Left lobe of liver (tissue), 2 donors: Measurements from ENCODE around the gene CASS4. TPM values are rescaled to one million over a fixed set of nuclear protein-coding genes. Genes with fewer than 3 reads are reported as not detected.

Experiments used
- ATAC-seq: fragments of 200-7000 bp; cut with Tn5 transposase; one replicate; pipeline ENCODE4 v1.9.1; 2020; ENCODE audit warnings: mild to moderate bottlenecking, moderate library complexity
- DNase-seq: peaks from one replicate; pipeline ENCODE4 v3.0.0-alpha.2; 2020; ENCODE audit warnings: low spot score
- total RNA-seq: library from RNA; stranded (reverse); gene quantifications from one replicate; pipeline ENCODE4 v1.2.1, GENCODE V29; 2021
- donor health status: DM: no; HTN: no; CAD: no; lungs with moderate emphysema.
- donor health status: DM: no; HTN: yes; CAD: no.

The CASS4 gene
- total RNA-seq, 1 donor from 2014 or later: 0.93 TPM

DNA sequence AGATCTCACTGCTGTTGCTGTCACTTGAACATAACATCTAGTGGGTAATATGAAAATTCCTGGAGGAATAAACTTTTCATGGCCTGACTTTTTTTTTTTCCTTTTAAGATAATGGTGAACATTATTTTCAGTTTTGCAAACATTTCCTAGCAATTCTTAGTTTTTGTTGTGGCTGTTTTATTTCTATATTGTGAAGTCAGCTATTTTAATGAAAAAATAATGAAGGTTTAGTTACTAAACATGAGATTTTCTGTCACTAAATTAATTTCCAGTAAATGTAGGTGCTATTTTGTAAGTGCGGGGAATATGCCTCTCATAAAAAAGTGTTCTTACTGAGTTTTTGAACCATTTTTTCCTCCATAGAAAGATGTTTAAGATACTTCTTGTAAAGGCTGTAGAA is 89.1 kb downstream of the CASS4 start:
- DNase-seq (no peak), ATAC-seq (no peak)

DNA sequence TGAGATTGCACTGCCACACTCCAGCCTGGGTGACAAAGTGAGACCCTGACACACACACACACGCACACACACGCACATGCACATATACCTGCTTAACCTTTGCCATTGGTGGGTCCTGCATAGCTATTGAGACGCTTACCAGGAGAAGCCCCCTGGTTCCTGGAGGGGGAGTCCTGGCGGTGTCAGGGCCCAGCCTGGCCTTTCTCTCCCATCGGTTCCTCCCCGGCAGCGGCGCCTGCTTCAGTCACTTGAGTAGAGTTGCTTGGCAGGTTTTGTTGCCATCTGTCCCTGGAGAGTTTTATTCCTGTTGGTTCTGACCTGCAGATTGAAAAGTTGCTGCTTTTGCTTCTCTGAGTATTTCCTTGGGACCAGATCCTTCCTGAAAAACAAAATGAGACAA is 91.9 kb downstream of the CASS4 start:
- ATAC-seq (no peak), DNase-seq (no peak)

DNA sequence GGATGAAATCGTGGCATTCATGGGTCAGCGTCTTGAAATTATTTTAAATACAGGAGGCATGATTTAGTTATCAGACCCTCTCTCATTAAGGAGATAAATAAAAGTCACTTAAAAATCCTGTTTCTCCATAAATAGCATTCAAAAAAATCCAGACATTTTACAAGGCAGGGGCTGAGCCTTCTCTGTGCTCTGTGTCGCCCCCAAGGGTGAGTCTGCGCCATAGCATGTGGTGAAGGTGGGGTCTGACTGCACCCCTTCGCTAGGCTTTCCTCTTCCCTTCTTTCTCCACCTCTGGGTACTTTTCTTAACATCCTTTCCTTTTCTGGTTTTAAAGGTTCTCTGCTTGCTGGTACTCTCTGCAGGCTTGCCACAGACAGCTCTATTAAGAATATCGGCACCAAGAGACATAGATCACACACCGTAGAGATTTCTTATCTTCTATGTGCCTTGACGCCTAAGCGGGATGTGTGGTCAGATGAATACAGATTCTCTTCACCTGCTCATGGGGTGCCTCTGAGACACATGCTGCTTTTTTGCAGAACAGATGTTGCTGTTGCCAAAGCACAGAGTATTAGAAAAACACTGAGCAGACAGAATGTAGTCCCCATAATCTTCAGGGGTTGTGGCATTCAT is 92.4 kb downstream of the CASS4 start:
- ATAC-seq (no peak), DNase-seq (no peak)

DNA sequence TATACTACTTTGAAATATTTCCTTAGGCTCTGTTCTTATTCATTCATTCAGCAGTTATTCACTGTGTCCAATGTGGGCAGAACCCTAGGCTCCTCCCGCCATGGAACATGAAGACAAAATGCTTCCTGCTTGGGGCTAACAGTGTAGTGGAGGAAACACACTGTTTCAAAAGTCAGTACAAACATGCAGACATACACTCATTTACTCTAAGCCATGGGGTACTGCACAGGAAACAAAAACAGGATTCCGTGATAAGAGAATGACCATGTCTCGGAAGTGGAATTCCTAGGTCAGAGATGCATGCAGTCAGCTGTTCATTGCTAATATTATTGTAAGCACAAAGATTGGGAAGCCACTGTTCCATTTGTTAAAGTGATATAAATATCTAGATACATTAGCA is 94.0 kb downstream of the CASS4 start:
- no peak for DNase-seq
- ATAC-seq: peak; percentile 60

Other genes with a start within 250 kb of the CASS4 start
- gene MC3R, start 163.5 kb upstream of the CASS4 start, total RNA-seq: not detected
- gene FAM210B, start 53.3 kb upstream of the CASS4 start, total RNA-seq: 53.6 TPM
- 1.6 TPM for gene AURKA, start 20.0 kb upstream of the CASS4 start, total RNA-seq
- gene CSTF1, start 19.6 kb upstream of the CASS4 start, total RNA-seq: 17.2 TPM
- 31.7 TPM for gene RTF2, start 56.4 kb downstream of the CASS4 start, total RNA-seq
- gene FAM209A, start 112.5 kb downstream of the CASS4 start, total RNA-seq: not detected
- not detected for gene FAM209B, start 121.0 kb downstream of the CASS4 start, total RNA-seq
- 0.13 TPM for gene TFAP2C, start 217.0 kb downstream of the CASS4 start, total RNA-seq